HUDEP-2 (cell line): Measurements from ENCODE around the gene TNFSF12.

ENCODE experiments used
- DNase-seq, 76 experiments: peaks; one replicate each; lab custom pipeline; 2025; ENCODE audit not compliant: unreplicated experiment in 76 of 76; lab: John Stamatoyannopoulos, UW

The TNFSF12 gene, protein sequence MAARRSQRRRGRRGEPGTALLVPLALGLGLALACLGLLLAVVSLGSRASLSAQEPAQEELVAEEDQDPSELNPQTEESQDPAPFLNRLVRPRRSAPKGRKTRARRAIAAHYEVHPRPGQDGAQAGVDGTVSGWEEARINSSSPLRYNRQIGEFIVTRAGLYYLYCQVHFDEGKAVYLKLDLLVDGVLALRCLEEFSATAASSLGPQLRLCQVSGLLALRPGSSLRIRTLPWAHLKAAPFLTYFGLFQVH

GRCh38 chr17:7548585-7549400 lies at the start of gene TNFSF12:
TNFSF12 (plus strand) TSS chr17:7549058; CDS start chr17:7549154, 96 bp downstream.
- no peak for DNase-seq

GRCh38 chr17:7499161-7499560 lies 49.7 kb upstream of the TNFSF12 start:
- no peak for DNase-seq

DNA sequence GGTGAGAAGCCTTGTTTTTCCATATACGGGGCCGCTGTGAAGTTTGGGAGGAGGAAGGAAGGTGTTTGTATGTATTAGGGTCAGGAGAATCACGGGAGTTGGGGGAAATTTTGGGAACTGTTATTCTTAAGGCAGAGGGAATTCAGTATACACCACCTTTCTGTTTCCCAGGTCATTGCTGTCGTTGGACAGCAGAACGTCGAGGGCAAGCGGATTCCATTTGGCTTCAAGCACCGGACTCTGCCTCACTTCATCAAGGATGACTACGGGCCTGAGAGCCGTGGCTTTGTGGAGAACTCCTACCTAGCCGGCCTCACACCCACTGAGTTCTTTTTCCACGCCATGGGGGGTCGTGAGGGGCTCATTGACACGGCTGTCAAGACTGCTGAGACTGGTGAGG lies 47.1 kb upstream of the TNFSF12 start:
- DNase-seq = no peak

DNA sequence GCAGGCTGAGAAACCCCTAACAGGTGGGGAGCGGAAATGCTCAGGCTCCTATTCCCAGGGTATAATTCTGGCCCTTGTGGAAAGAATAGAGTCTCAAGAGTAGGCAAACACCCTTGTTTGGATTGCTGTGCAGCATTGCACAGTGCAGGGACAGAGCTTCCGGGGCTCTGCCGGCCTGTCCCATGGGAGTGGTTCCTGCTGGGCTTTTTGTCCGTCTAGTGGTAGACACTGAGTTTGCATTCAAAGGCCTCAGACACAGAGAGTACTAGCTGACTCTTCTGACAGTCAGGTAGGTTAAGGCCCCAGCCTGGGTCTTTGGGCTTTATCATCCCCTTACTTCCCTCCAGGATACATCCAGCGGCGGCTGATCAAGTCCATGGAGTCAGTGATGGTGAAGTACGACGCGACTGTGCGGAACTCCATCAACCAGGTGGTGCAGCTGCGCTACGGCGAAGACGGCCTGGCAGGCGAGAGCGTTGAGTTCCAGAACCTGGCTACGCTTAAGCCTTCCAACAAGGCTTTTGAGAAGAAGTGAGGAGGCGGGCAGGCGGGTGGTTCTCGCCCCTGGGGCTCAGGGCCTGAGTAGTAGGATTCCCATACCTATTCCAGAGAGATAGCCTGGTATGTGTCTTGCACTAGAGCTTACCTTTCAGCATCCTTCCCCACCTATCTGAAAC lies 46.5 kb upstream of the TNFSF12 start:
- DNase-seq = no peak

DNA sequence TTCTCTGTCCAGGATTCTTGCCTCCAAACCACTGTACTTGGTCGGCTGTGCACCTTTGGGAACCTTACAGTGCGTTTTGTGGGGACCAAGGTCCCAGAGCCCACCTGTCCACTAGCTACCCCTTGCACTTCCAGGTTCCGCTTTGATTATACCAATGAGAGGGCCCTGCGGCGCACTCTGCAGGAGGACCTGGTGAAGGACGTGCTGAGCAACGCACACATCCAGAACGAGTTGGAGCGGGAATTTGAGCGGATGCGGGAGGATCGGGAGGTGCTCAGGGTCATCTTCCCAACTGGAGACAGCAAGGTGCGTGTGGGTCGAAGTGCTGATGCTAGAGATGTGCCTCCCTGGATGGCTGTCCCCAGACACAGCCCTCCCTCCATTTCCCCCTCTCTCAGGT lies 45.9 kb upstream of the TNFSF12 start:
- DNase-seq = peak in 3 of 76 experiments; percentile 3 to 10 (median 7)

- no peak for DNase-seq
Measured at GRCh38 chr17:7503521-7503920, 45.3 kb upstream of the TNFSF12 start.

DNA sequence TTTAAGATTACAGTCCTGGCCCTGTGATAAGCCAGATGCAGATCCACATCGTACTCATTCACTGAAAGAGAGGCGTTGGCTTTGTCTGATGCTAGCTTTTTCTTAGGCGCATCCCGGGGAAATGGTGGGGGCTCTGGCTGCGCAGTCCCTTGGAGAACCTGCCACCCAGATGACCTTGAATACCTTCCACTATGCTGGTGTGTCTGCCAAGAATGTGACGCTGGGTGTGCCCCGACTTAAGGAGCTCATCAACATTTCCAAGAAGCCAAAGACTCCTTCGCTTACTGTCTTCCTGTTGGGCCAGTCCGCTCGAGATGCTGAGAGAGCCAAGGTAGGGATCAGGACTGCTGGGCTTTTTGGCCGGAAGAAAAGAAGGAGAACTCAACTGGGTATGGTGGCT lies 40.7 kb upstream of the TNFSF12 start:
- DNase-seq = no peak

GRCh38 chr17:7508846-7509245 lies 40.0 kb upstream of the TNFSF12 start:
- DNase-seq = no peak

- peak in 15 of 76 experiments; percentile 6 to 45 (median 23) for DNase-seq
Measured at GRCh38 chr17:7509937-7510336, 38.9 kb upstream of the TNFSF12 start.

DNA sequence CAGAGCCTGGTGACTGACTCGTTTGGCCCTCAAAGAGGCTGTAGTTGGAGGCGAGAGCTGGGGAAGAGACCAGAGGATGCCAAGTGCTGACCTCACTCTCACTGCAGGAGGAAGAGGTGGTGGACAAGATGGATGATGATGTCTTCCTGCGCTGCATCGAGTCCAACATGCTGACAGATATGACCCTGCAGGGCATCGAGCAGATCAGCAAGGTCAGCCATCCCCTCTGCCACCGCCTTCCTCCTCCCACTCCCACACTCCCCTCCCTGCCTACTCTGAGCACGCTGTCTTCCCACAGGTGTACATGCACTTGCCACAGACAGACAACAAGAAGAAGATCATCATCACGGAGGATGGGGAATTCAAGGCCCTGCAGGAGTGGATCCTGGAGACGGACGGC lies 37.8 kb upstream of the TNFSF12 start:
- no peak for DNase-seq

DNA sequence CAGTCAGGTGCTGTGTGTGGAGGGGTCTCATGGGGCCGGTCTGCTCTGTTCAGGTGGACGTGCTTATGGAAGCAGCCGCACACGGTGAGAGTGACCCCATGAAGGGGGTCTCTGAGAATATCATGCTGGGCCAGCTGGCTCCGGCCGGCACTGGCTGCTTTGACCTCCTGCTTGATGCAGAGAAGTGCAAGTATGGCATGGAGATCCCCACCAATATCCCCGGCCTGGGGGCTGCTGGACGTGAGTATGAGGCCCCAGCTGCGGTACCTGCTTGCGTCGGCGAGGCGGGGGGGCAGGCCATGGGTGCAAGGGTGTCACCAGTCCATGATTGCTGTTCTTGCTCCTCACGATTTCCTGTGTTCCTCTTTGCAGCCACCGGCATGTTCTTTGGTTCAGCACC lies 36.8 kb upstream of the TNFSF12 start:
- no peak for DNase-seq

DNA sequence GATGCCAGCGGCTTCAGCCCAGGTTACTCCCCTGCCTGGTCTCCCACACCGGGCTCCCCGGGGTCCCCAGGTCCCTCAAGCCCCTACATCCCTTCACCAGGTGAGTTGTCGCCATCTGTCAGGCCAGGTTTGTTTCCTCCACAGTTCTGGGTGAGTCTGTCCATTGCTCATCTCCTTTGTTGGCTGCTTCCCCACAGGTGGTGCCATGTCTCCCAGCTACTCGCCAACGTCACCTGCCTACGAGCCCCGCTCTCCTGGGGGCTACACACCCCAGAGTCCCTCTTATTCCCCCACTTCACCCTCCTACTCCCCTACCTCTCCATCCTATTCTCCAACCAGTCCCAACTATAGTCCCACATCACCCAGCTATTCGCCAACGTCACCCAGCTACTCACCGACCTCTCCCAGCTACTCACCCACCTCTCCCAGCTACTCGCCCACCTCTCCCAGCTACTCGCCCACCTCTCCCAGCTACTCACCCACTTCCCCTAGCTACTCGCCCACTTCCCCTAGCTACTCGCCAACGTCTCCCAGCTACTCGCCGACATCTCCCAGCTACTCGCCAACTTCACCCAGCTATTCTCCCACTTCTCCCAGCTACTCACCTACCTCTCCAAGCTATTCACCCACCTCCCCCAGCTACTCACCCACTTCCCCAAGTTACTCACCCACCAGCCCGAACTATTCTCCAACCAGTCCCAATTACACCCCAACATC lies 35.9 kb upstream of the TNFSF12 start:
- no peak for DNase-seq

GRCh38 chr17:7513850-7514419 lies 34.9 kb upstream of the TNFSF12 start:
- peak in 27 of 76 experiments; percentile 6 to 77 (median 46) for DNase-seq

DNA sequence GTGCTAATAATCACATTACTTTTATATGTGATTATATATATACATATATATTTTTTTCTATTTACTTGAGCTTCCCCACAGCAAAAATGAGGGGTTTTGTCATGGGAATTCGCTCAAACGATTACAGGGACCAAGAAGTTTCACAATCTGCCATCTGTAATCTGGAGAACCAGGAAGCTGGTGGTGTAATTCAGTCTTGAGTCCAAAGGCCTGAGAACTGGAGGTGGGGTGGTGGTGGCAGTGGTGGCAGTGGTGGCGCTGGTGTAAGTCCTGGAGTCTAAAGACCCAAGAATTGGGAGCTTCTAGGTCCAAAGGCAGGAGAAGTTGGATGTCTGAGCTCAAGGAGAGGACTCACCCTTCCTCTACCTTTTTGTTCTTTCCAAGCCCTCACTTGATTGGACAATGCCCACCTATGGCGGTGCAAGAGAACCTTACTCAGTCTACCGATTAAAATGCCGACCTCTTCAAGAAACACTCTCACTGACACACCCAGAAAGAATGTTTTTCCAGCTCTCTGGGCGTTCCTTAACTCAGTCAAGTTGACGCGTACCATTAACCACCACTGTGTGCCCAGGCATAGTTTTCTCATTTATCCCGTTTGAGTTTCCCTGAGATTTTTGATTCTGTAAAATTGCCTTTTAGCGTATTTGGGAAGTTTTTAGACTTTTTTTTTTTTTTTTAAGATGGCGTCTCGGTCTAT lies 32.8 kb upstream of the TNFSF12 start:
- DNase-seq = no peak

DNA sequence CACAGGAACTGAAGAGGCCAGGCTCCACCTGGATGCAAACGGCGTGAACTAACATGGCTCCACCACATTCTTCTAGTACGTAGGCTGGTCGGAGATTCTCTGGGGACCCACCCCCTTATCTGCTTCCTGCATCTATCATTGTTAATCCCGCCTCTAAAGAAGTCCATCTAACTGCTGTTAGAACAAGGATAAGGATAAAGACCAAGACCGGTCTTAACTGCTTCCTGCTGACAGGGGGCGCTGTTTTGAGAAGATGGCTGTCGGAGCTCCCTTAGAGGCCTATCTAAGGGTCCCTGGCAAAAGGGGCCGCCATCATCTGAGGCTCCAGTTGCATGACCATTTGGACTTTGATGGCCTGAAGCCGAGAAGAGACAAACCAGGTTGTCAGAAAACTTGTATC lies 25.8 kb upstream of the TNFSF12 start:
- DNase-seq = peak in 51 of 76 experiments; percentile 3 to 66 (median 30)

DNA sequence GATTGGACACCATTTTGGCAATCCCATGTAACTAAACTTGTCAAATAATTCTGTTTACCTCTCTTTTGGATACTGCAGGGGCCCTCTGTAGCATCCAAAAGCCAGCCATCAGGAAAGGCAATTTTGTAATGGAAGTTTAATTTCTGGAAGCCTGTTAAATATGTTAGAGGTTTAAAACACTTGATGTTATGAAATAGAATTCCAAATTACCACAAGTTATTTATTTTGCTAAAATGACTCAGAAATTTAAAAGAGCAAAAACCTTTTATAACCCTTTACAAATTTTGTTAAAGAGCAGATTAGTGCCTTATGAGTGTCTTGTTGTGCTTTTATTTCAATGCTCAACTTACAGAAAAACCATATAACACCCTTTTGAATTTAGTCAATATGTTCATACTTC lies 20.0 kb upstream of the TNFSF12 start:
- DNase-seq = no peak

GRCh38 chr17:7530023-7530900 lies 18.6 kb upstream of the TNFSF12 start:
- no peak for DNase-seq

- no peak for DNase-seq
Measured at GRCh38 chr17:7538050-7538449, 10.8 kb upstream of the TNFSF12 start.
